ENCODE results near the gene TBL1Y.

- TF ChIP-seq HCFC1 (IDR thresholded peaks at IDR 0.05; ENCODE audit: low read length) (no peak), REST (IDR thresholded peaks at IDR 0.05; ENCODE audit: low read depth, low read length) (no peak), EZH2 (IDR thresholded peaks at IDR 0.05; ENCODE audit: borderline replicate concordance, control insufficient read depth, low read depth, low read length) (no peak)
These were observed 39.5 kb downstream of the TBL1Y start for GRCh38 chrY:6949947-6950346.

All from GM12878 (cell line).